Measurements from ENCODE around the gene TEKT5.

GRCh38 chr16:10625595-10626357 is 69.0 kb downstream of the TEKT5 start:
- no peak for TF ChIP-seq REST (IDR thresholded peaks at IDR 0.05; ENCODE audit: low read depth)
- no peak for TF ChIP-seq RAD21 (IDR thresholded peaks at IDR 0.05; ENCODE audit: low read depth)
- no peak for TF ChIP-seq MAX (IDR thresholded peaks at IDR 0.05)
- TF ChIP-seq TAF1 (IDR thresholded peaks at IDR 0.05; ENCODE audit: low read depth): no peak

All from Ishikawa (cell line).